PC-3 (cell line): ENCODE measurements around the gene LMBR1. TPM values are rescaled to one million over a fixed set of nuclear protein-coding genes. Genes with fewer than 3 reads are reported as not detected.
"Not testable (repeated sequence)": the region's sequence is repeated elsewhere in the genome, so short reads cannot be mapped to it uniquely, and the experiment has no call there.

Experiments
- ATAC-seq: fragments of 200-7000 bp; cut with Tn5 transposase; 2 replicates; pipeline ENCODE4 v1.9.1; 2020; ENCODE audit warnings: mild to moderate bottlenecking, moderate library complexity
- BruUV-seq: library from RNA; stranded (reverse); fragments of 400-500 nt; replicated peaks from 2 replicates; lab custom pipeline; 2021; lab: Mats Ljungman, UMichigan
- CTCF ChIA-PET: fragments of 300-600 bp; sonication (Branson Sonifier 250); formaldehyde crosslinking; loops from one replicate; lab custom pipeline; 2022; ENCODE audit warnings: antibody characterized with exemption; lab: Charles Lee
- POLR2A ChIA-PET: fragments of 300-600 bp; sonication (Branson Sonifier 250); formaldehyde crosslinking; loops from one replicate; lab custom pipeline; 2022; ENCODE audit warnings: antibody characterized with exemption; ENCODE audit not compliant: unreplicated experiment; lab: Charles Lee
- DNase-seq: peaks from one replicate; pipeline ENCODE4 v3.0.0-alpha.2; 2015
- H2AFZ ChIP-seq: fragments of 300-600 bp; sonication (generic); 2 replicates; pipeline ENCODE4 v1.6.0; 2016; ENCODE audit warnings: antibody characterized with exemption, low read length
- H3F3A ChIP-seq: fragments of 300-600 bp; sonication (generic); one replicate; pipeline ENCODE4 v1.6.0; 2017; ENCODE audit warnings: antibody characterized with exemption, low read length, control low read depth, mild to moderate bottlenecking; ENCODE audit not compliant: unreplicated experiment
- H3K27ac ChIP-seq: fragments of 300-600 bp; sonication (generic); 2 replicates; pipeline ENCODE4 v1.5.1; 2016; ENCODE audit warnings: mild to moderate bottlenecking, low read length
- H3K27me3 ChIP-seq: fragments of 300-600 bp; sonication (generic); 2 replicates; pipeline ENCODE4 v1.6.1; 2016; ENCODE audit warnings: low read length, mixed read lengths
- H3K36me3 ChIP-seq: fragments of 300-600 bp; sonication (generic); 2 replicates; pipeline ENCODE4 v1.6.1; 2016; ENCODE audit warnings: low read depth, mixed run types, low read length, mixed read lengths
- H3K4me1 ChIP-seq: fragments of 300-600 bp; sonication (generic); 2 replicates; pipeline ENCODE4 v1.5.1; 2016; ENCODE audit warnings: low read length; ENCODE audit not compliant: insufficient read depth
- H3K4me2 ChIP-seq: fragments of 300-600 bp; sonication (generic); 2 replicates; pipeline ENCODE4 v1.6.0; 2016; ENCODE audit warnings: low read length
- H3K4me3 ChIP-seq: fragments of 300-600 bp; sonication (generic); 2 replicates; pipeline ENCODE4 v1.5.1; 2016; ENCODE audit warnings: mild to moderate bottlenecking, low read length, mixed read lengths
- H3K79me2 ChIP-seq: fragments of 300-600 bp; sonication (generic); 2 replicates; pipeline ENCODE4 v1.6.1; 2017; ENCODE audit warnings: low read length, mixed read lengths
- H3K9ac ChIP-seq: fragments of 300-600 bp; sonication (generic); 2 replicates; pipeline ENCODE4 v1.6.0; 2016; ENCODE audit warnings: mild to moderate bottlenecking, low read length
- H3K9me2 ChIP-seq: fragments of 300-600 bp; sonication (generic); replicated peaks from 2 replicates; pipeline ENCODE4 v1.6.1; 2016; ENCODE audit warnings: mixed run types, low read length, mixed read lengths
- H3K9me3 ChIP-seq: fragments of 300-600 bp; sonication (generic); 2 replicates; pipeline ENCODE4 v1.6.1; 2016; ENCODE audit warnings: low read length, mixed read lengths
- H4K20me1 ChIP-seq: fragments of 300-600 bp; sonication (generic); 2 replicates; pipeline ENCODE4 v1.6.1; 2016; ENCODE audit warnings: low read length, mixed read lengths
- EZH2 ChIP-seq: fragments of 300-600 bp; sonication (generic); IDR thresholded peaks from one replicate; pipeline ENCODE4 v1.6.1; 2017; ENCODE audit warnings: antibody characterized with exemption, mild to moderate bottlenecking, low read length; ENCODE audit not compliant: unreplicated experiment
- EZH2phosphoT487 ChIP-seq: fragments of 300-600 bp; sonication (generic); IDR thresholded peaks from 2 replicates; pipeline ENCODE4 v1.6.1; 2018; ENCODE audit warnings: mild to moderate bottlenecking, antibody characterized with exemption, low read length, borderline replicate concordance
- intact Hi-C: fragments of 100-400 bp; cut with micrococcal nuclease; formaldehyde crosslinking; loops from 2 replicates; pipeline ENCODE4 v1.9.0; 2023
- total RNA-seq: library from RNA; depleted of rRNA; stranded (reverse); fragments of >200 nt; gene quantifications from 2 replicates; pipeline ENCODE4 v1.2.3, GENCODE V29; 2014
- TF ChIP-seq, protein P1 (sequence below): fragments of 300-600 bp; sonication (generic); conservative IDR thresholded peaks from 2 replicates; pipeline ENCODE4 v1.5.1; 2017; ENCODE audit warnings: antibody characterized with exemption, low read depth, mild to moderate bottlenecking, low read length

Gene LMBR1
- total RNA-seq, 1 experiment from 2014 or later = 61.7 TPM

DNA sequence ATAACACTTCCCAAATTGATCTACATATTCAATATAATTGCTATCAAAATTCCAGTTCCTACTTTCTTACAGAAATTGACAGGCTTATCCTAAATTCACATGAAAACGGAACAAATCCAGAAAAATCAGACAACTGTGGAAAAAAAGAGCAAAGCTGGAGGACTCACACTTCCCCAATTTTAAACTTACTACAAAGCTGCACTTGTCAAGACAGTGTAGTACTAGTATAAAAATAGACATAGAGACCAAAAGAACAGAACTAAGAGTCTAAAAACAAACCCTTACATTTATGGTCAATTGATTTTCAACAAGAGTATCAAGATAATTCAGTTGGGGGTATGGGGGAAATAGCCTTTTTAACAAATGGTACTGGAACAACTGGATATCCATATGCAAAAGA lies 27.5 kb downstream of the LMBR1 start:
- H3K36me3 ChIP-seq = peaks cover 9% of the 10 kb centered on the region; the same call in 1 of the 2 replicates
- DNase-seq (no peak), ATAC-seq (no peak)
- H3K27ac ChIP-seq = no peak overlapping the region
- no peak overlapping the region for H3K4me2 ChIP-seq
- H3K9ac ChIP-seq = no peak overlapping the region
- no TSS peak for BruUV-seq
- no peaks in the 10 kb centered on the region for H3K9me2 ChIP-seq
- POLR2A ChIA-PET = no interaction called here
- CTCF ChIA-PET = no interaction called here
- no peak overlapping the region for H2AFZ ChIP-seq
- H4K20me1 ChIP-seq = peaks cover 7% of the 10 kb centered on the region; the same call in 1 of the 2 replicates
- intact Hi-C loops = no loop called here
- no peaks in the 10 kb centered on the region for H3K4me1 ChIP-seq
- no peak overlapping the region for H3K4me3 ChIP-seq
- H3F3A ChIP-seq = no peaks in the 10 kb centered on the region
- no peaks in the 10 kb centered on the region for H3K27me3 ChIP-seq
- 0 out of 2 replicates have a peak, but pooled peaks cover 3% of the 10 kb centered on the region for H3K9me3 ChIP-seq
- no peak for TF ChIP-seq EZH2
- TF ChIP-seq, protein P1, sequence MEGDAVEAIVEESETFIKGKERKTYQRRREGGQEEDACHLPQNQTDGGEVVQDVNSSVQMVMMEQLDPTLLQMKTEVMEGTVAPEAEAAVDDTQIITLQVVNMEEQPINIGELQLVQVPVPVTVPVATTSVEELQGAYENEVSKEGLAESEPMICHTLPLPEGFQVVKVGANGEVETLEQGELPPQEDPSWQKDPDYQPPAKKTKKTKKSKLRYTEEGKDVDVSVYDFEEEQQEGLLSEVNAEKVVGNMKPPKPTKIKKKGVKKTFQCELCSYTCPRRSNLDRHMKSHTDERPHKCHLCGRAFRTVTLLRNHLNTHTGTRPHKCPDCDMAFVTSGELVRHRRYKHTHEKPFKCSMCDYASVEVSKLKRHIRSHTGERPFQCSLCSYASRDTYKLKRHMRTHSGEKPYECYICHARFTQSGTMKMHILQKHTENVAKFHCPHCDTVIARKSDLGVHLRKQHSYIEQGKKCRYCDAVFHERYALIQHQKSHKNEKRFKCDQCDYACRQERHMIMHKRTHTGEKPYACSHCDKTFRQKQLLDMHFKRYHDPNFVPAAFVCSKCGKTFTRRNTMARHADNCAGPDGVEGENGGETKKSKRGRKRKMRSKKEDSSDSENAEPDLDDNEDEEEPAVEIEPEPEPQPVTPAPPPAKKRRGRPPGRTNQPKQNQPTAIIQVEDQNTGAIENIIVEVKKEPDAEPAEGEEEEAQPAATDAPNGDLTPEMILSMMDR = no peak
- H3K79me2 ChIP-seq = peaks cover 27% of the 10 kb centered on the region

DNA sequence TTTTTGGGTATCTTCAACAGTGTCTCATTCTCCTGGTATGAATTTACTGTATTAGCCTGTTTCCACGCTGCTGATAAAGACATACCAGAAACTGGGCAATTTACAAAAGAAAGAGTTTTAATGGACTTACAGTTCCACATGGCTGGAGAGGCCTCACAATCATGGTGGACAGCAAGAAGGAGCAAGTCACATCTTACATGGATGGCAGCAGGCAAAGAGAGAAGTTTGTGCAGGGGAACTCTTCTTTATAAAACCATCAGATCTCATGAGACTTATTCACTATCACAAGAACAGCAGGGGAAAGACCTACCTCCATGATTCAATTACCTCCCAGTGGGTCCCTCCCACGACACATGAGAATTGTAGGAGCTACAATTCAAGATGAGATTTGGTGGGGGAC lies 31.0 kb downstream of the LMBR1 start:
- H3K9me3 ChIP-seq, BruUV-seq, H3K9ac ChIP-seq, H3K27ac ChIP-seq, POLR2A ChIA-PET, H2AFZ ChIP-seq, intact Hi-C loops, H4K20me1 ChIP-seq, H3K4me3 ChIP-seq, CTCF ChIA-PET, ATAC-seq, DNase-seq, H3K4me1 ChIP-seq, H3K4me2 ChIP-seq, H3K9me2 ChIP-seq, H3F3A ChIP-seq, H3K27me3 ChIP-seq: not testable (repeated sequence)
- peaks cover 20% of the 10 kb centered on the region for H3K79me2 ChIP-seq
- peaks cover 14% of the 10 kb centered on the region; the same call in 1 of the 2 replicates for H3K36me3 ChIP-seq

DNA sequence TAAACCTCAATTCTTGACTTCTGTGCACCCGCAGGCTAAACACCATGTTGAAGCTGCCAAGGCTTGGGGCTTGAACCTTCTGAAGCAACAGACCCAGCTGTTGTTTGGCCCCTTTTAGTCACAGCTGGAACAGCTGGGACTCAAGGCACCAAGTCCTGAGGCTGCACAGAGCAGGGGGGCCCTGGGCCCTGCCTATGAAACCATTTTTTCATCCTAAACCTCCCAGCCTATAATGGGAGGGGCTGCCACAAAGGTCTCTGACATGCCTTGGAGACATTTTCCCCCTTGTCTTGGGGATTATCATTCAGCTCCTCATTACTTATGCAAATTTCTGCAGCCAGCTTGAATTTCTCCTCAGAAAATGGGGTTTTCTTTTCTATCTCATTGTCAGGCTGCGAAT lies 31.8 kb downstream of the LMBR1 start:
- H3K36me3 ChIP-seq = peaks cover 14% of the 10 kb centered on the region; the same call in 1 of the 2 replicates
- TF ChIP-seq EZH2phosphoT487 = no peak
- TF ChIP-seq, protein P1 = no peak
- no peak for TF ChIP-seq EZH2
- H3K9me3 ChIP-seq = 0 out of 2 replicates have a peak, but pooled peaks cover 3% of the 10 kb centered on the region
- H3K4me1 ChIP-seq = no peaks in the 10 kb centered on the region
- ChIA-PET CTCF (no interaction called here), POLR2A (no interaction called here)
- H3K27ac ChIP-seq = no peak overlapping the region
- no peak for ATAC-seq
- H3K4me2 ChIP-seq = no peak overlapping the region
- peaks cover 27% of the 10 kb centered on the region for H3K79me2 ChIP-seq
- H3K9ac ChIP-seq = no peak overlapping the region
- no peaks in the 10 kb centered on the region for H3K27me3 ChIP-seq
- DNase-seq = no peak
- no peak overlapping the region for H2AFZ ChIP-seq
- BruUV-seq = no TSS peak
- intact Hi-C loops = no loop called here
- no peaks in the 10 kb centered on the region for H4K20me1 ChIP-seq
- H3K4me3 ChIP-seq = no peak overlapping the region
- no peaks in the 10 kb centered on the region for H3F3A ChIP-seq
- no peaks in the 10 kb centered on the region for H3K9me2 ChIP-seq

DNA sequence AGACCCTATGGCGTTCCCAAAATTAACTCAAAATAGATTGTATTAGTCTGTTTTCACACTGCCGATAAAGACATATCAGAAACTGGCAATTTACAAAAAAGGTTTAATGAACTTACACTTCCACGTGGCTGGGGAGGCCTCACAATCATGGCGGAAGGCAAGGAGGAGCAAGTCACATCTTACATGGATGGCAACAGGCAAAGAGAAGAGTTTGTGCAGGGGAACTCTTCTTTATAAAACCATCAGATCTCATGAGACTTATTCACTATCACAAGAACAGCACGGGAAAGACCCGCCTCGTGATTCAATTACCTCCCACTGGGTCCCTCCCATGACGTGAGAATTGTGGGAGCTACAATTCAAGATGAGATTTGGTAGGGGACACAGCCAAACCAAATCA lies 32.9 kb downstream of the LMBR1 start:
- H3K4me1 ChIP-seq, H2AFZ ChIP-seq, CTCF ChIA-PET, intact Hi-C loops, H3K27ac ChIP-seq, H3K4me2 ChIP-seq, H3K9me3 ChIP-seq, H3F3A ChIP-seq, H3K4me3 ChIP-seq, DNase-seq, ATAC-seq, BruUV-seq, H4K20me1 ChIP-seq, H3K9ac ChIP-seq, POLR2A ChIA-PET, H3K27me3 ChIP-seq, H3K9me2 ChIP-seq: not testable (repeated sequence)
- Histone ChIP-seq H3K79me2 (peaks cover 36% of the 10 kb centered on the region), H3K36me3 (peaks cover 14% of the 10 kb centered on the region; the same call in 1 of the 2 replicates)
